Heart right ventricle (tissue), 16 donors: ENCODE results near the gene TARS1. TPM values are rescaled to one million over a fixed set of nuclear protein-coding genes. Genes with fewer than 3 reads are reported as not detected.

ENCODE experiments used
- ATAC-seq, 8 donors: fragments of 200-7000 bp; cut with Tn5 transposase; one replicate each; pipeline ENCODE4 v1.9.1; 2020; ENCODE audit warnings: mild to moderate bottlenecking in 8 of 8, moderate library complexity in 8 of 8, moderate number of reproducible peaks in 1 of 8
- DNase-seq, 2 donors: peaks; one replicate each; pipeline ENCODE4 v3.0.0-alpha.2; 2020
- H3K27ac ChIP-seq, 10 donors: fragments of 200-600 bp; sonication (generic) in 2 of 10; one replicate each; pipeline versions ENCODE4 v1.5.0 to v1.8.0; 2020 to 2022; ENCODE audit warnings: mild to moderate bottlenecking in 3 of 10
- H3K27me3 ChIP-seq, 7 donors: fragments of 200-600 bp; one replicate each; pipeline ENCODE4 v1.8.0; 2021 to 2022; ENCODE audit warnings: mild to moderate bottlenecking in 2 of 7
- H3K36me3 ChIP-seq, 9 donors: fragments of 200-600 bp; sonication (generic) in 1 of 9; one replicate each; pipeline versions ENCODE4 v1.5.0 to v1.8.0; 2020 to 2022; ENCODE audit warnings: mild to moderate bottlenecking in 2 of 9
- H3K4me1 ChIP-seq, 9 donors: fragments of 200-600 bp; sonication (generic) in 1 of 9; one replicate each; pipeline versions ENCODE4 v1.5.0 to v1.8.0; 2020 to 2022; ENCODE audit warnings: mild to moderate bottlenecking in 4 of 9
- H3K4me3 ChIP-seq, 10 donors: fragments of 200-600 bp; sonication (generic) in 2 of 10; one replicate each; pipeline versions ENCODE4 v1.5.0 to v1.8.0; 2020 to 2022; ENCODE audit warnings: mild to moderate bottlenecking in 7 of 10, moderate library complexity in 2 of 10
- H3K9me3 ChIP-seq, 11 donors: fragments of 200-600 bp in 10 of 11; sonication (generic) in 2 of 11; one replicate each; pipeline versions ENCODE4 v1.5.0 to v1.8.0; 2013 to 2022; ENCODE audit warnings: mild to moderate bottlenecking in 2 of 11, control low read depth in 1 of 11, moderate library complexity in 1 of 11
- WGBS, 2 donors: extraction: QIAGEN DNeasy Blood & Tissue Kit; methylation state at CpG; one replicate each; pipeline ENCODE4 v1.1.7; 2013; ENCODE audit warnings: inconsistent platforms in 1 of 2; 5-methylcytosine and 5-hydroxymethylcytosine counted together
- intact Hi-C, 10 donors: fragments of 100-400 bp; cut with DNase I; formaldehyde crosslinking; loops; one replicate each; pipeline versions ENCODE4 v1.11.1 to v1.14.2; 2022
- polyA plus RNA-seq, 2 donors: library from polyadenylated mRNA; stranded (reverse); fragments of 200-250 nt; gene quantifications; one replicate each; pipeline ENCODE4 v1.2.3, GENCODE V29; 2013
- total RNA-seq, 10 donors: library from RNA; stranded (reverse); fragmentation: NEBNext Ultra II Directional in 3 of 10; extraction: Animal tissue kit (Norgen Biotek cat#: 25700) in 3 of 10; gene quantifications; one replicate each; pipeline versions ENCODE4 v1.2.1 to v1.2.4, GENCODE V29; 2021 to 2023
- TF ChIP-seq, protein P1 (sequence below), 9 donors: fragments of 200-600 bp; sonication (generic) in 2 of 9; IDR thresholded peaks; one replicate each; pipeline versions ENCODE4 v1.5.0 to v1.8.0; 2021 to 2022; ENCODE audit warnings: antibody characterized with exemption in 9 of 9, mild to moderate bottlenecking in 5 of 9, moderate library complexity in 1 of 9
- donor health status: Arrhythmogenic right ventricular cardiomyopathy.
- donor health status: ischemic (EF 13 %, LVEDD 7.1; RV severe dilation, severe dysfunction).
- donor health status: healthy with polysubstance abuse.
- donor health status: DM: no; HTN: yes; CAD: no.
- donor health status: DM: no; HTN: no; CAD: no.
- donor health status: ischemic (EF 25% LVEDD 6.9; RV normal size, moderate dysfunction).
- donor health status: ischemic (EF 25% LVEDD 5.7; RV mildly dilated, moderate dysfunction).
- donor health status: healthy.
- donor health status: DM: yes; HTN: yes; CAD: no.
- donor health status: Ischemic cardiomyopathy.
- donor health status: ischemic (EF 35%, LVEDD 5.7; RV mildly dilated, moderate dysfunction).
- donor health status: nonischemic (EF 11% LVEDD 7.7; RV severe dilation, severe dysfunction).
- donor health status: DM: yes; HTN: yes; CAD: no.
- donor health status: PGD.
- donor health status: ischemic (EF 29% LVEDD 5.4; RV normal size, mild dysfunction).
- donor health status: nonischemic (EF 23%, LVEDD 6.1; RV moderate dilation, normal function).

Gene TARS1
- total and polyA plus RNA-seq, 12 donors: 59.3 to 97.8 (median 73.4) TPM

GRCh38 chr5:33475706-33476105 lies 34.9 kb downstream of the TARS1 start:
- intact Hi-C loops: loop anchor here in 3 of 10 donors (10.0 kb wide), 1 partner anchor 489 kb away; no protein-coding TSS in a partner anchor
- Histone ChIP-seq H3K4me1 (peaks cover 0 to 4% (median 0%) of the 10 kb centered on the region in 9 donors), H3K36me3 (peaks cover 0 to 77% (median 9%) of the 10 kb centered on the region in 9 donors), H3K4me3 (no peak overlapping the region), H3K9me3 (peaks cover 0 to 8% (median 0%) of the 10 kb centered on the region in 11 donors), H3K27me3 (no peaks in the 10 kb centered on the region), H3K27ac (no peak overlapping the region)
- ATAC-seq (no peak), DNase-seq (no peak)
- 86 to 97% methylated on average over 5 of the region's 5 CpGs for WGBS, 2 donors
- TF ChIP-seq, protein P1, sequence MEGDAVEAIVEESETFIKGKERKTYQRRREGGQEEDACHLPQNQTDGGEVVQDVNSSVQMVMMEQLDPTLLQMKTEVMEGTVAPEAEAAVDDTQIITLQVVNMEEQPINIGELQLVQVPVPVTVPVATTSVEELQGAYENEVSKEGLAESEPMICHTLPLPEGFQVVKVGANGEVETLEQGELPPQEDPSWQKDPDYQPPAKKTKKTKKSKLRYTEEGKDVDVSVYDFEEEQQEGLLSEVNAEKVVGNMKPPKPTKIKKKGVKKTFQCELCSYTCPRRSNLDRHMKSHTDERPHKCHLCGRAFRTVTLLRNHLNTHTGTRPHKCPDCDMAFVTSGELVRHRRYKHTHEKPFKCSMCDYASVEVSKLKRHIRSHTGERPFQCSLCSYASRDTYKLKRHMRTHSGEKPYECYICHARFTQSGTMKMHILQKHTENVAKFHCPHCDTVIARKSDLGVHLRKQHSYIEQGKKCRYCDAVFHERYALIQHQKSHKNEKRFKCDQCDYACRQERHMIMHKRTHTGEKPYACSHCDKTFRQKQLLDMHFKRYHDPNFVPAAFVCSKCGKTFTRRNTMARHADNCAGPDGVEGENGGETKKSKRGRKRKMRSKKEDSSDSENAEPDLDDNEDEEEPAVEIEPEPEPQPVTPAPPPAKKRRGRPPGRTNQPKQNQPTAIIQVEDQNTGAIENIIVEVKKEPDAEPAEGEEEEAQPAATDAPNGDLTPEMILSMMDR (IDR thresholded peaks at IDR 0.05): no peak

- Histone ChIP-seq H3K27ac (no peak overlapping the region), H3K27me3 (no peaks in the 10 kb centered on the region), H3K9me3 (peaks cover 0 to 8% (median 0%) of the 10 kb centered on the region in 11 donors), H3K4me3 (no peak overlapping the region), H3K36me3 (peaks cover 0 to 64% (median 5%) of the 10 kb centered on the region in 9 donors), H3K4me1 (no peaks in the 10 kb centered on the region)
- ATAC-seq (no peak), DNase-seq (no peak)
- 97 to 99% methylated on average over 3 of the region's 3 CpGs for WGBS, 2 donors
- TF ChIP-seq, protein P1 (IDR thresholded peaks at IDR 0.05): no peak
- intact Hi-C loops: loop anchor here in 3 of 10 donors (10.0 kb wide), 1 partner anchor 488 kb away; no protein-coding TSS in a partner anchor
These were observed 36.2 kb downstream of the TARS1 start for GRCh38 chr5:33476992-33477391.

DNA sequence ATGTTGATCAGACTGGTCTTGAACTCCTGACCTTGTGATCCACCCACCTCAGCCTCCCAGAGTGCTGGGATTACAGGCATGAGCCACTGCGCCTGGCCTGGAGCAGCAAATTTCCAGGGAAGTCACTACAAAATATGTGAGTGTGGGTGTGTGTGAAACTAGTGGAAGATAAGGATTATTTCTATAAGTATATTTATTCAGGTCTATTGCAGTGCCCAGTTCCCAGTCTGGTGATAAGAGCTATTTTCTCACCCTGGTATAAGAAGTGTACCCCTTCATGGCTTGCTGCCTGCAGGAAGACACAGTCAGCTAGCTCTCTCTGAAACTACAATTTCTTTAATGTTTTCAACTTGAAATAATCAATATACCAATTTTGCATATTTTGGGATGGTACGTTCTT lies 37.1 kb downstream of the TARS1 start:
- H3K36me3 ChIP-seq: peaks cover 0 to 56% (median 3%) of the 10 kb centered on the region in 9 donors
- intact Hi-C loops: loop anchor here in 3 of 10 donors (10.0 kb wide), 1 partner anchor 487 kb away; no protein-coding TSS in a partner anchor
- H3K9me3 ChIP-seq: peaks cover 0 to 8% (median 0%) of the 10 kb centered on the region in 11 donors
- WGBS, 2 donors: 97% methylated on average over 2 of the region's 2 CpGs
- ATAC-seq: no peak
- no peaks in the 10 kb centered on the region for H3K4me1 ChIP-seq
- no peak overlapping the region for H3K4me3 ChIP-seq
- no peaks in the 10 kb centered on the region for H3K27me3 ChIP-seq
- DNase-seq: no peak
- H3K27ac ChIP-seq: no peak overlapping the region
- TF ChIP-seq, protein P1 (IDR thresholded peaks at IDR 0.05): no peak

DNA sequence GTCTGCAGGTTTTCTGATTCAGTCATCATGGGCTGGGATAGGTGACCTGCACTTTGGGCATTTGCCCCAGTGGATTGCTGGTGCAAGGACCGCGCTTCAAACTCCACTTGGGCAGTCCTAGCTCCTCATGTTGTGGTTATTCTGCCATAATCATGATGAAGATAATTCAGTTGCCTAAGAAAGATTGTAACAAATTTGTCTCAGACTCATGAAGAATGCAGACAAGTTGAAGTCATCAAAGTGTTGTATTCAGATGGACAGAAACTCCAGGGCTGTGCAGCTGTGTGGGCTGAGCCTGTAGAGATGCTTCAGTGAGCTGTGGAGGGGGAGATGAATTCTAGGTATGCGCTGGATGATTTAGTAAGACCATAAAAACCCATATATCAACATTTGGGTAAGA lies 38.5 kb downstream of the TARS1 start:
- WGBS, 2 donors: 95 to 99% methylated on average over 3 of the region's 3 CpGs
- H3K36me3 ChIP-seq: peaks cover 0 to 46% (median 0%) of the 10 kb centered on the region in 9 donors
- no peaks in the 10 kb centered on the region for H3K4me1 ChIP-seq
- intact Hi-C loops: loop anchor here in 3 of 10 donors (10.0 kb wide), 1 partner anchor 485 kb away; no protein-coding TSS in a partner anchor
- TF ChIP-seq, protein P1 (IDR thresholded peaks at IDR 0.05): no peak
- H3K27ac ChIP-seq: no peak overlapping the region
- H3K4me3 ChIP-seq: no peak overlapping the region
- ATAC-seq: no peak
- no peaks in the 10 kb centered on the region for H3K27me3 ChIP-seq
- peaks cover 0 to 6% (median 0%) of the 10 kb centered on the region in 11 donors for H3K9me3 ChIP-seq
- no peak for DNase-seq
